NOMO-1 treated with dmso at 0.1 percent for 144 hours (cell line): ENCODE data around the gene CCDC47.
"Not testable (repeated sequence)": the region's sequence is repeated elsewhere in the genome, so short reads cannot be mapped to it uniquely, and the experiment has no call there.

ENCODE experiments used
- DNase-seq: peaks from one replicate; lab custom pipeline; 2025; ENCODE audit not compliant: unreplicated experiment; lab: John Stamatoyannopoulos, UW

Gene CCDC47

GRCh38 chr17:63773272-63774140, at the start of gene CCDC47:
Gene CCDC47, minus strand, starts transcription at chr17:63773597. Its CDS starts 7,422 bp downstream, at chr17:63766175.
- peak; percentile 96 for DNase-seq

GRCh38 chr17:63822537-63822936, 49.1 kb upstream of the CCDC47 start:
- no peak for DNase-seq

GRCh38 chr17:63821804-63822203, 48.4 kb upstream of the CCDC47 start:
- DNase-seq: no peak

GRCh38 chr17:63820963-63821561, 47.7 kb upstream of the CCDC47 start:
- DNase-seq: no peak

GRCh38 chr17:63819585-63820537, 46.5 kb upstream of the CCDC47 start:
- DNase-seq: no peak

GRCh38 chr17:63819131-63819530, 45.7 kb upstream of the CCDC47 start:
- DNase-seq: no peak

GRCh38 chr17:63817736-63818385, 44.5 kb upstream of the CCDC47 start:
- DNase-seq: no peak

- DNase-seq: no peak
Observed at GRCh38 chr17:63816669-63817068, 43.3 kb upstream of the CCDC47 start.

GRCh38 chr17:63816123-63816522, 42.7 kb upstream of the CCDC47 start:
- no peak for DNase-seq

- no peak for DNase-seq
Observed at GRCh38 chr17:63809970-63810369, 36.6 kb upstream of the CCDC47 start.

- no peak for DNase-seq
Observed at GRCh38 chr17:63805591-63805990, 32.2 kb upstream of the CCDC47 start.

GRCh38 chr17:63804328-63804727, 30.9 kb upstream of the CCDC47 start:
- DNase-seq: no peak

GRCh38 chr17:63800783-63801182, 27.4 kb upstream of the CCDC47 start:
- DNase-seq: no peak

- no peak for DNase-seq
Observed at GRCh38 chr17:63798572-63799106, 25.2 kb upstream of the CCDC47 start.

- DNase-seq: not testable (repeated sequence)
Observed at GRCh38 chr17:63796375-63796774, 23.0 kb upstream of the CCDC47 start.

GRCh38 chr17:63792055-63792729, 18.8 kb upstream of the CCDC47 start:
- no peak for DNase-seq

- DNase-seq: no peak
Observed at GRCh38 chr17:63790057-63790456, 16.7 kb upstream of the CCDC47 start.

GRCh38 chr17:63786971-63787711, 13.7 kb upstream of the CCDC47 start:
- DNase-seq: no peak

GRCh38 chr17:63786117-63786516, 12.7 kb upstream of the CCDC47 start:
- DNase-seq: no peak
